Astrocyte (in vitro differentiated cells and primary cell): ENCODE measurements around the gene B4GALT7.

ENCODE experiments used
- CTCF ChIP-seq: IDR thresholded peaks from 2 replicates; pipeline ENCODE4 v1.5.1; 2011; ENCODE audit warnings: low read depth, mild to moderate bottlenecking, inconsistent platforms, low read length, moderate library complexity; ENCODE audit not compliant: insufficient read depth
- EZH2 ChIP-seq: IDR thresholded peaks from 2 replicates; pipeline ENCODE4 v1.6.1; 2012; ENCODE audit warnings: mild to moderate bottlenecking, low read length, inconsistent platforms; ENCODE audit not compliant: insufficient read depth

- no peak for TF ChIP-seq CTCF
- TF ChIP-seq EZH2: no peak
Observed at GRCh38 chr5:177552839-177553455, 47.0 kb upstream of the B4GALT7 start.
